ENCODE data around the gene CER1.

CER1 gene, protein sequence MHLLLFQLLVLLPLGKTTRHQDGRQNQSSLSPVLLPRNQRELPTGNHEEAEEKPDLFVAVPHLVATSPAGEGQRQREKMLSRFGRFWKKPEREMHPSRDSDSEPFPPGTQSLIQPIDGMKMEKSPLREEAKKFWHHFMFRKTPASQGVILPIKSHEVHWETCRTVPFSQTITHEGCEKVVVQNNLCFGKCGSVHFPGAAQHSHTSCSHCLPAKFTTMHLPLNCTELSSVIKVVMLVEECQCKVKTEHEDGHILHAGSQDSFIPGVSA

GRCh38 chr9:14722391-14723035 lies at the start of gene CER1:
Gene CER1 (minus strand): TSS chr9:14722733. CDS start chr9:14722672, 61 bp downstream.
- no peak for DNase-seq

DNA sequence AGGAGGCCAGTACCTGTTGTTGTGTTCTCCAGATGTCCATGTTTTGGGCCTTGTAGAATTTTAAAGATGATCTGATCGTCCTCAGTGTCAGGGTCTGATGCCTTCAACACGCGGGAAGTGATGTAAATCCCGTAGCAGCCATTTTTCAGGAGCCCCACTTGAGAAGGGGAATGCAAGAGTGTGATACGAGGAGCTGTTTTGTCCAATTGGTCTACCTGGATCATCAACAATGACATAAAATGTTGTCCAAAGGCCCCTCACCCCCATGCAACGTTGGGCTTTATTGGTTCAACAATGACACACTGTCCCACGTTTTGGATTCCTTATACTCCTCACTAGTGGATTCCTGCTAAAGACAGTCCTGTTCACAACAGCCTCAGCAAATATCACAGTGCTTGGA lies 48.1 kb upstream of the CER1 start:
- DNase-seq, result no peak

GRCh38 chr9:14769230-14769571 lies 46.7 kb upstream of the CER1 start:
- DNase-seq, result no peak

GRCh38 chr9:14768405-14769229 lies 46.1 kb upstream of the CER1 start:
- no peak for DNase-seq

GRCh38 chr9:14766299-14766698 lies 43.8 kb upstream of the CER1 start:
- DNase-seq, result no peak

GRCh38 chr9:14761584-14761983 lies 39.1 kb upstream of the CER1 start:
- DNase-seq, result no peak

GRCh38 chr9:14760060-14760459 lies 37.5 kb upstream of the CER1 start:
- no peak for DNase-seq

DNA sequence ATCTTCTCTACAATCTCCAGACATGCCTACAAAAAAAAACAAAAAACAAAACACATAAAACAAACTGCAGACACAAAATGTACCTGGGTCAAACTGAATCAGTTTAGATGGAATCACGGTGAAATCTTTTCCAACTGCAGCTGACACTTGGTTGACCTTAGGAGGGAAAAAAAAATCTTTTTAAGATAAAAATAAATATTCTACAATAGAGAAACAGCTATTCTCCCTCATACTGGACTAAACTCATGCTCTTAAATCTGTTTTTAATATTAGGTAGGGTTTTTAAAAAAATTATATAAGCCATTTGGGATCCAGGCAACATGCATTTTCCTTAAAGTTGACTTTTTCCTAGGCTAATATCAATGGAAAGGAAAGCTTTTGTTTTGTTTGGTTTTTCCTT lies 33.8 kb upstream of the CER1 start:
- no peak for DNase-seq

DNA sequence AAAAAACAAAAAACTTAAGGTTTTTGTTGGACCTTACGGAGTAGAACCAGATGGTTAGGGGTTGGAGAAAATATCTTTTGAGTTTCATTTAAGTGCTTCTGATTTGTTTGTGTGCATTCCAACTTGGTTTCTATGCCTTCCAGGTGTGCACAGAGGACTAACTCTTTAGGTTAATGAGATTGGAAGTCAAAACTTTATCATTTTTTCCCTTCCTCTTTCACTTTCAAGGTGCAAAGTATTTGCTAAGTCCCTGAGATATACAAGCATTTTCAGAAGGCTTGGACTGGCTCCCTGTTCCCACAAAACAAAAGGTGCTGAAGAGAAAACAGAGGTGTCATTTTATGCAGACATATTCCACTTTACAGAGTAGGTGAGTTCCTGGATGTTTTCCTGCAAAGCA lies 30.3 kb upstream of the CER1 start:
- no peak for DNase-seq

- DNase-seq, result no peak
These were observed 29.7 kb upstream of the CER1 start for GRCh38 chr9:14752271-14752670.

DNA sequence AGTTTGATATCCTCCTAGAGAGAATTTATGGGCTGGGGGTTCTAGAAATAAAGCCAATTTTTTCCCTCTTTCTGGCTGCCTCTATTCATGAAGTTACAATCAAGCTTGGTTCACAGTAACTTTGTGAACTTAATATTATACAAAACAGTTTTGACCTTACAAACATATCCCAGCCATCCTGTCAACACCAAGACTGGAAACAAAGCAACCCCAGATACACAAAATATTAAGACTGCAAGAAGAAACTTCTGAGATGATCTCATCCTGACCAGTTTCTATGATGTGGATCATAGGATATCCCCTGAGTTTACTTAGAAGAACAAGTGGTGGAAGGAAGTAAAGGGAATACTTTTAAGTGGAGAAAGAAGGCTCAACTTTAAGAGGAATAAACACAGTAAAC lies 28.3 kb upstream of the CER1 start:
- no peak for DNase-seq

GRCh38 chr9:14749741-14750211 lies 27.2 kb upstream of the CER1 start:
- no peak for DNase-seq

DNA sequence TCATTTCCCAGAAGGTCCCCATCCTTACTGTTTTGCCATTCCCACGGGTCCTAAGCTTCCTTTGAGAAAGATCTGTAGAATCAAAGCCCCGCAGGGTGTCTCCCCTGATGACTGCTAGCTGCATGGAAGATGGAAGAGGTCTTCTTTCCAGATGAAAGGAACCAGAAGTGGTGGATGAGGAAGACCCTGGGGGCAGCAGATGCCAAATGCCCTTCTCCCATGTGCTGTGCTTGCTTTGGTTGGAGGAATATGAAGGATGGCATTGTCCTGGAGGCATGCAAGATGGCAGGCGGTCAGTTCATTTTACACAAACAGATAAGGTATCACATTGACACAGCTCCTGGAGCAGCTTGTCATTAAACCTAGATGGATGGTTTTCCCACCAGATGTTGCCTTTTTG lies 25.8 kb upstream of the CER1 start:
- no peak for DNase-seq

GRCh38 chr9:14747111-14747510 lies 24.6 kb upstream of the CER1 start:
- DNase-seq, result no peak

GRCh38 chr9:14746626-14747025 lies 24.1 kb upstream of the CER1 start:
- no peak for DNase-seq

- no peak for DNase-seq
These were observed 22.2 kb upstream of the CER1 start for GRCh38 chr9:14744768-14745167.

- DNase-seq, result no peak
These were observed 18.8 kb upstream of the CER1 start for GRCh38 chr9:14741369-14741768.

GRCh38 chr9:14733133-14733532 lies 10.6 kb upstream of the CER1 start:
- no peak for DNase-seq

- DNase-seq, result no peak
These were observed 8.9 kb upstream of the CER1 start for GRCh38 chr9:14731294-14731981.

- DNase-seq, result no peak
These were observed 7.9 kb upstream of the CER1 start for GRCh38 chr9:14730461-14730898.

DNA sequence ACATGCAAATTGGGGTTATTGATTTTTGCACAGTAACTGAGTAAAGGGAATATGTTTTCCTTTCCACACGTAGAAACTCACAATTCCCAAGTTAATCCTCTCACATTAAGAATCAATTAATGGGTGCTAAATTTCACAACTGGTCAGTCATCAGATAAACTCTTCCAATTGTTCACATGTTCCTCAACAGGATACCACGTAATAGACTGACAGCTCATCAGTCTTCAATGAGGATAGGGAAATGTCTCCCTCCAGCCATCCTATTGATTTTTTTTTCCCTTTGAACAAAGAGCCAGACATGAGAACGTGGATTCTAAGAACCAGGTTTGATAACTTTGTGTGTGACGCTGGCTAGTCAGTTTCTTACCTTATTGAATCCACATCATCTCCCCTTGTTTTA lies 768 bp upstream of the CER1 start:
- DNase-seq, result no peak

- no peak for DNase-seq
These were observed 3.2 kb downstream of the CER1 start for GRCh38 chr9:14719231-14719923.

DNA sequence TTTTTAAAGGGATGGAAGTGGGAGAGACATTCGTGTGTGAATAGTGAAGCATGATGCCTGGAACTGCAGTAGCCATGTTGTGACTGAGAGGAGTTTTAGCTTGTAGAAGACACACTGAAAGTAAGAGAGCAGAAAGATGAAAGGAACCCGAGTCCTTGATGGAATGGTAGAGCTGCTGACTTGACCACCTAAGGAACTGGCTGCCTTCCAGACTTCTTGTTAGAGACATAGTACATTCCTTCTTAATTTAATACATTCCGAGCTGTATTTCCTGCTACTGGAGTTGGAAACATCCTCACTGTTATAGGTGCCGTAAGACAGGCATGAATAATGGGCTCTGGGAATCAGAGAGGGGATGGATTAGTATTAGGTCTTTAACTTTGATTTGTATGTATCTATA lies 7.4 kb downstream of the CER1 start:
- DNase-seq, result no peak
